Bronchial epithelial cell (primary cell): ENCODE data around the gene CACNA2D3. TPM values are rescaled to one million over a fixed set of nuclear protein-coding genes. Genes with fewer than 3 reads are reported as not detected.

Experiments used
- DNase-seq: peaks from one replicate; pipeline ENCODE4 v3.0.0-alpha.2; 2010; ENCODE audit warnings: low read depth
- FAIRE-seq: peaks from 2 replicates; lab custom pipeline; 2011; peaks lifted over from hg19 to GRCh38; lab: Jason Lieb, UNC
- H3K27me3 ChIP-seq: 2 replicates; pipeline ENCODE4 v1.5.1; 2011; ENCODE audit warnings: low read length; ENCODE audit not compliant: control insufficient read depth, insufficient read depth
- H3K36me3 ChIP-seq: 2 replicates; pipeline ENCODE4 v1.5.1; 2011; ENCODE audit warnings: low read length; ENCODE audit not compliant: control insufficient read depth, insufficient read depth
- H3K4me3 ChIP-seq: 2 replicates; pipeline ENCODE4 v1.5.1; 2011; ENCODE audit warnings: mild to moderate bottlenecking, low read depth, low read length, control low read depth
- total RNA-seq: library from RNA; depleted of rRNA; stranded (reverse); fragments of >200 nt; gene quantifications from 2 replicates; pipeline ENCODE4 v1.2.1, GENCODE V29; 2014
- TF ChIP-seq, protein P1 (sequence below): IDR thresholded peaks from 2 replicates; pipeline ENCODE4 v1.5.1; 2011; ENCODE audit warnings: mild to moderate bottlenecking, moderate library complexity, low read length, control low read depth, inconsistent platforms; ENCODE audit not compliant: insufficient read depth, severe bottlenecking

Gene CACNA2D3
- total RNA-seq, 1 donor from 2014 or later, result not detected

DNA sequence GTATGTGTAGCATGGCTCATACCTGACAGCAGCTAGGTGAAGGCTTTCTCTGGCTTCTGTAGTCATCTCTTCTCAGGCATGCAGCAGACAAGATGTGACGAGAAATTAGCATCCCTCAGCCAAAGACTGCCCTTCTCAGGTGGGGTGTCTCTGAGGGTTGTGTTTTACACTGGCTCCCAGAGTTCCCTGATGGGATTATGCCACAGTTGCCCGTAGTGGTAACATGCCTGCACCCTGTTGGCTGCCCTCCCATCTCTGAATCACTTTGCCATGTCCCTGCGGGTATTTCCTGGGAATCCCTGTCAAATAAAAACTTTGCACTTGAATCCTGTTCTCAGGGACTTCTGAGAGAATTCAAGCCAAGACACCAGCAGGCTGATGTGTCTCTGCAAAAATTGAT, 735.0 kb downstream of the CACNA2D3 start:
- DNase-seq, result peak; percentile 72

DNA sequence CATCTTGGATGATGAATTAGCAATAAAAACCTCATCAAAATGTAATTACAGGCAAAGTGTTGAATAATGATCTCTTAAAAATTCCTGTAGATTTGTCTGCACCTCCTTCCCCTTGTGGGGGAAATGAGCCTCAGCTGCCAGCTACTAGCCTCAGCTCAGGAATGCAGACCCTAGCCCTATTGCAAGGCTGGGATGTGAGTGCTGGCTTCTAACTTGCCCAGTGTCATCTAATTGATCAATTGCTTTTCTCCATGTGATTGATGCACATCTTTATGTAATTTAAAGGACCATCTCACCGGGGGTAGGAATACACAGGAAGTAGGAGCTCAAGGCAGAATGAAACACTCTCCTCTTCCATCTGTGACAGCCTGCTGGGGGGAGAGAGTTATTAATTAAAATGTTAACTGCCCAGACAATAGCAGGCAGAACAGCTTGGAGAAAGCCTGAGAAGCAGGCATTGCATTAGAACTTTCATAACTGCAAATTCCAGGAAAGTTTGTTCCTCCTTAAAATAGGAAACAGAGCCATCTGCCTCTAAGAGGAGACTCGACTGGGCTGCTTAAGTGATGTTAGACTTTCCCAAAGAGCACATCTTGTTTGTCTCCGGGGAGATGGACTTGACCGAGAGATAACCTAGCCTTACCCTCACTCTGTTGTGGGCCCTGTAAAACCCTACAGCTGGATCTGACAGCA, 735.9 kb downstream of the CACNA2D3 start:
- TF ChIP-seq, protein P1, sequence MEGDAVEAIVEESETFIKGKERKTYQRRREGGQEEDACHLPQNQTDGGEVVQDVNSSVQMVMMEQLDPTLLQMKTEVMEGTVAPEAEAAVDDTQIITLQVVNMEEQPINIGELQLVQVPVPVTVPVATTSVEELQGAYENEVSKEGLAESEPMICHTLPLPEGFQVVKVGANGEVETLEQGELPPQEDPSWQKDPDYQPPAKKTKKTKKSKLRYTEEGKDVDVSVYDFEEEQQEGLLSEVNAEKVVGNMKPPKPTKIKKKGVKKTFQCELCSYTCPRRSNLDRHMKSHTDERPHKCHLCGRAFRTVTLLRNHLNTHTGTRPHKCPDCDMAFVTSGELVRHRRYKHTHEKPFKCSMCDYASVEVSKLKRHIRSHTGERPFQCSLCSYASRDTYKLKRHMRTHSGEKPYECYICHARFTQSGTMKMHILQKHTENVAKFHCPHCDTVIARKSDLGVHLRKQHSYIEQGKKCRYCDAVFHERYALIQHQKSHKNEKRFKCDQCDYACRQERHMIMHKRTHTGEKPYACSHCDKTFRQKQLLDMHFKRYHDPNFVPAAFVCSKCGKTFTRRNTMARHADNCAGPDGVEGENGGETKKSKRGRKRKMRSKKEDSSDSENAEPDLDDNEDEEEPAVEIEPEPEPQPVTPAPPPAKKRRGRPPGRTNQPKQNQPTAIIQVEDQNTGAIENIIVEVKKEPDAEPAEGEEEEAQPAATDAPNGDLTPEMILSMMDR, result no peak
- FAIRE-seq (no peak), DNase-seq (no peak)
- Histone ChIP-seq H3K4me3 (no peak overlapping the region), H3K36me3 (no peaks in the 10 kb centered on the region), H3K27me3 (no peaks in the 10 kb centered on the region)

More for the DNA sequence above, 735.0 kb downstream of the CACNA2D3 start:
- Histone ChIP-seq H3K4me3 (no peak overlapping the region), H3K27me3 (no peaks in the 10 kb centered on the region), H3K36me3 (no peaks in the 10 kb centered on the region)
- TF ChIP-seq, protein P1, result no peak
- no peak for FAIRE-seq

DNA sequence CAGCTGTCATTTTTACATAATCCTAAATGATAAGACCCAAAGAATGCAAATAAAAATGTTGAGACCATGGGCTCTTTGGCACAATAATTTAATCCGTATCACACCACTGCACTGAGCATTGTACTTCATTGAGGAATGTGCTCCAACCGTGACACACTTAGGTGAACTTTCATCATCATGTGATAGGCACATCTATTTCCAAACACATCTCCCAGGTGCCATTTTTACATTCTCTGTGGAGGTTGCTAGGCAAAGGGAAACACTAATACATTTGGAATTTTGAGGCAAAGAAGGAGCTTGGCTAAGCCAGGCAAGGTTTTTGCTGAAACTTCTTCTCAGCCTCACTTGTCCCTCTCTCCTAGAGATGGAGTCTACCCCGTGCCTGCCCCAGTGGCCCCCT, 736.8 kb downstream of the CACNA2D3 start:
- DNase-seq, result peak; percentile 78
- Histone ChIP-seq H3K4me3 (no peak overlapping the region), H3K27me3 (no peaks in the 10 kb centered on the region), H3K36me3 (no peaks in the 10 kb centered on the region)
- TF ChIP-seq, protein P1, result no peak
- no peak for FAIRE-seq

DNA sequence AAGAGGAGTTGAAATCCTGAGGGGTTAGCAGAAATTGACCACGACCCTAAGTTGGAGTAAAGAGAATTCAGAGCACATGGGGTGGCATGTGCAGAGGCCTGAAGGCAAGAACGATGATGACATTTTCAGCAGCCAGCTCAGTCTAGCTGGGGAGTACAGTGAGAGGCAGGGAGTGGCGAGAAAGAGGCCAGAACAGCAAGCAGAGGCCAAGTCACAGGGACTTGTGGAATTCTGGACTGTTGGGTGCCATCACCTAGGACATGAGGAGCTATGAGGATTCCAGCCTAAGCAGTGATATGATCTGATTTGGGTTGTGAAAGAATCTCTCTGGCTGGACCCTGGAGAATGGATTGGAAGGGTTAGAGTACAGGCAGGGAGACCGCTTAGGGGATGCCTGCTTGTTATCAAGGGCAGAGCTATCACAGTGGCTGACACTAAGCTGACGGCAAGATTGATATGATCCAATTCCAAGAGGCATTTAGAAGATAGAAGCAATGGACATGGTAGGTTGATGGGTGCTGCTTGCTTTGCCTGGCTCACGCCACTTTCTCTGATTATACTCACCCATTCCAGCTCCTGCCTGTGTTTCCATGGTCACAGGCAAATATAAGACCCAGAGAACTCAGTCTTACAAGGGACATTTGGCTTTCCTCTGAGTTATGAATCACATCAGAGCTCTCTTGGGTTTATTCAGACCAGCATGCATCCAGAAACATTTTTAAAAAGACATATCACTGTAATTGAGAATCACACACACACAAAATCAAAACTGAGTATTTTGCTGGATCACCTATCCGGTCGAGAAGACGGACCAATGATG, 739.1 kb downstream of the CACNA2D3 start:
- TF ChIP-seq, protein P1, result no peak
- Histone ChIP-seq H3K4me3 (no peak overlapping the region), H3K27me3 (no peaks in the 10 kb centered on the region), H3K36me3 (no peaks in the 10 kb centered on the region)
- FAIRE-seq (no peak), DNase-seq (no peak)

DNA sequence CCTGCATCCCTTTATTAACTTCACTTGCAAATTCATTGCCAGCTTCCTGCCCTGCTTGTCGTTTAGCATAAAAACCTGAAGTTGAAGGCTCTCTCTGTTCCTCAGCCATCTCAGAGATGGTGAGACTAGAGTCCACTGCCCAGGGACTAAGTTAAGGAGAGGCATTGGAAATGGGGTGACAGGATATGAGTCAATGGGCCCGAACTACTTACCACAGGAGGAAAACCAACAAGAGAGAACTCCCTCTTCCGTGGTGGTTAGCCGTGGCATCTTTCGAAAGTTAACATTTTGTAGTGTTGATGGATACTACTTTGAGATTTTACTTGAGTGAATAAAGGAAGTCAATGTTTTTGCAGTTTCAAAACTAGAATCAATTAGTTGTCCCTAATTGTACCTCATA, 740.2 kb downstream of the CACNA2D3 start:
- DNase-seq (no peak), FAIRE-seq (no peak)
- TF ChIP-seq, protein P1, result no peak
- Histone ChIP-seq H3K27me3 (no peaks in the 10 kb centered on the region), H3K4me3 (no peak overlapping the region), H3K36me3 (no peaks in the 10 kb centered on the region)
